Right lobe of liver (tissue), 4 donors: ENCODE measurements around the gene DISP3.

ENCODE experiments used
- POLR2A ChIP-seq: fragments of 450-650 bp; IDR thresholded peaks from one replicate; pipeline ENCODE4 v1.6.1; 2017; ENCODE audit warnings: antibody characterized with exemption, mild to moderate bottlenecking
- TF ChIP-seq, protein P1 (sequence below), 4 donors: fragments of 200-600 bp in 3 of 4; fragments of 450-650 bp in 1 of 4; IDR thresholded peaks; one replicate each; pipeline versions ENCODE4 v1.5.1 to v1.8.0; 2016 to 2022; ENCODE audit warnings: antibody characterized with exemption in 4 of 4, mild to moderate bottlenecking in 2 of 4
- donor health status: DM: no; HTN: no; CAD: no.
- donor health status: DM: no; HTN: no; CAD: no.
- donor health status: DM: no; HTN: yes; CAD: no.

DNA sequence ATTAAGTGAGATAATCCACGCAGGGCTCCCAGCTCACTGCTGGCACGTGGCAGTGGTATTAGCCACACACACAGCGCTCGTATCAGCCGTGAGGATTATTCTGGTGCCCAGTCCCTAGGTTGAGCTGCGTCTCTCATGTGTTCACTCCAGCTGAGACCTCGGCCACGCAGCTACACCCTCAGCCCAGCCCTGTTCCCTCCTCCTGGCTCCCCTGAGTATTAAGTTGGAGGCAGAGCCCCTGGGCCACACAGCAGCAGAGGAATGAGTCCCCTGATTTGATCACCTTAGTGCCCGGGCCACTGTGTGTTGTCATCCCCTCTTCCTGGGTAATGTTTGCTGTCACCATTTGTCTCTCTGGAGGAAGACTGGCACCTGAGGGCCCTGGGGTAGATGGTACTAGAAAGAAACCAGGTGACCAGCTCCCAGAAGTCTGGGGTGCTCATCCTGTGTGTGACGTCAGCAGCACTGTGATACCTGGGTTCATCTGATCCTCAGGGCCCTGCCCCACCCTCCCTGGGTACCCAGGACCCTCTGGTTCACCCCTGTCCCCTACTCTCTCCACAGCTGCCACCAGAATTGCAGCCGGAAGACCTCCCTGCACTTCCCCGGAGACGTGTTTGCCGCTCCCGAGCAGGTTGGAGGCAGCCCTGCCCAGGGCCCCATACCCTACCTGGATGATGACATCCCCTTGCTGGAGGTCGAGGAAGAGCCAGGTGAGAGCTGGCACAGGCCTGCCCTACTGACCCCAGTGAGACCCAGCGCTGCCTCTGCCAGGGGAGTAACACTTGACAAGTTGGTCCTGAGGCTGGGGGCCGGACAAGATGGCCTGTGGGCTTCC is 40.1 kb downstream of the DISP3 start:
- TF ChIP-seq, protein P1, sequence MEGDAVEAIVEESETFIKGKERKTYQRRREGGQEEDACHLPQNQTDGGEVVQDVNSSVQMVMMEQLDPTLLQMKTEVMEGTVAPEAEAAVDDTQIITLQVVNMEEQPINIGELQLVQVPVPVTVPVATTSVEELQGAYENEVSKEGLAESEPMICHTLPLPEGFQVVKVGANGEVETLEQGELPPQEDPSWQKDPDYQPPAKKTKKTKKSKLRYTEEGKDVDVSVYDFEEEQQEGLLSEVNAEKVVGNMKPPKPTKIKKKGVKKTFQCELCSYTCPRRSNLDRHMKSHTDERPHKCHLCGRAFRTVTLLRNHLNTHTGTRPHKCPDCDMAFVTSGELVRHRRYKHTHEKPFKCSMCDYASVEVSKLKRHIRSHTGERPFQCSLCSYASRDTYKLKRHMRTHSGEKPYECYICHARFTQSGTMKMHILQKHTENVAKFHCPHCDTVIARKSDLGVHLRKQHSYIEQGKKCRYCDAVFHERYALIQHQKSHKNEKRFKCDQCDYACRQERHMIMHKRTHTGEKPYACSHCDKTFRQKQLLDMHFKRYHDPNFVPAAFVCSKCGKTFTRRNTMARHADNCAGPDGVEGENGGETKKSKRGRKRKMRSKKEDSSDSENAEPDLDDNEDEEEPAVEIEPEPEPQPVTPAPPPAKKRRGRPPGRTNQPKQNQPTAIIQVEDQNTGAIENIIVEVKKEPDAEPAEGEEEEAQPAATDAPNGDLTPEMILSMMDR (IDR thresholded peaks at IDR 0.05) = no peak
- no peak for TF ChIP-seq POLR2A
